Activated B cell treated with CpG ODN at 0.5 μM for 24 hours (primary cell): Measurements from ENCODE around the gene PCDH9. TPM values are rescaled to one million over a fixed set of nuclear protein-coding genes. Genes with fewer than 3 reads are reported as not detected.

Source experiments
- ATAC-seq: fragments of 200-7000 bp; cut with Tn5 transposase; one replicate; pipeline ENCODE4 v1.10.0; 2021; ENCODE audit warnings: low read depth, mild to moderate bottlenecking, moderate library complexity
- CTCF ChIA-PET: fragments of 350-600 bp; sonication (Branson Sonifier 250); formaldehyde crosslinking; loops from one replicate; lab custom pipeline; 2021; ENCODE audit warnings: antibody characterized with exemption; lab: Charles Lee
- POLR2A ChIA-PET: fragments of 350-600 bp; sonication (Branson Sonifier 250); formaldehyde crosslinking; loops from one replicate; lab custom pipeline; 2021; ENCODE audit warnings: antibody characterized with exemption; lab: Charles Lee
- DNase-seq: peaks from one replicate; pipeline ENCODE4 v3.0.0; 2022
- H3K27ac Mint-ChIP-seq: one replicate; pipeline ENCODE4 v1.8.0; 2020; ENCODE audit warnings: mixed read lengths
- H3K27me3 Mint-ChIP-seq: one replicate; pipeline ENCODE4 v1.8.0; 2021; ENCODE audit warnings: mixed read lengths
- H3K36me3 Mint-ChIP-seq: one replicate; pipeline ENCODE4 v1.8.0; 2021; ENCODE audit warnings: low read depth, mixed read lengths
- H3K4me1 Mint-ChIP-seq: one replicate; pipeline ENCODE4 v1.8.0; 2021; ENCODE audit warnings: mixed read lengths
- H3K4me3 Mint-ChIP-seq: one replicate; pipeline ENCODE4 v1.8.0; 2020; ENCODE audit warnings: mild to moderate bottlenecking, mixed read lengths
- H3K9me3 Mint-ChIP-seq: one replicate; pipeline ENCODE4 v1.8.0; 2020; ENCODE audit warnings: mixed read lengths
- intact Hi-C: fragments of 100-400 bp; cut with micrococcal nuclease; formaldehyde crosslinking; loops from one replicate; pipeline ENCODE4 v1.15.1; 2024
- total RNA-seq: library from RNA; stranded (reverse); gene quantifications from 2 replicates; pipeline ENCODE4 v1.2.3, GENCODE V29; 2022
- TF ChIP-seq, protein P1 (sequence below): fragments of 200-600 bp; IDR thresholded peaks from one replicate; pipeline ENCODE4 v1.8.0; 2022; ENCODE audit warnings: antibody characterized with exemption, mild to moderate bottlenecking

Gene PCDH9
- total RNA-seq, 1 donor from 2014 or later = 6.4 TPM

DNA sequence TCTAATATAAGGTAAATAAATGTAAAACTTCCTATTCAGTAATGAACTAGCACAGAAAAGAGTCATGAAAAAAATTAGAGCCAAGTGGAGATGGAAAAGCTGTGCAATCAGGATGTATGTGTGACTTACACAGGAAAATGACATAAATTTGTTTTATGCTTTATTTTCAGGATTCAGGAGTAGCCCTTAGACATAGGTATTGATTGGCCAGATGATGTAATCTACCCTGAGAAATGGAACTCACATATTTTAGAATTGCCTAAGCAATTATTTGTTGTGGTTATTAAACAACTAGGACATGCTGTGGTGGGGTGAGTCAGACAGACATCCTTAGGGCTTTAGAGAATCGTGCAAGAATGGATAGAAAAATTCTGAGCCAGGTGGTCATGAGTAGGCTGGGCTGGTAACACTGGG, 110.6 kb downstream of the PCDH9 start:
- DNase-seq = no peak
- ATAC-seq = no peak
- Mint-ChIP-seq H3K27me3 (no peaks in the 10 kb centered on the region), H3K4me3 (no peak overlapping the region), H3K4me1 (peaks cover 5% of the 10 kb centered on the region), H3K36me3 (no peaks in the 10 kb centered on the region), H3K9me3 (no peaks in the 10 kb centered on the region), H3K27ac (no peak overlapping the region)
- TF ChIP-seq, protein P1, sequence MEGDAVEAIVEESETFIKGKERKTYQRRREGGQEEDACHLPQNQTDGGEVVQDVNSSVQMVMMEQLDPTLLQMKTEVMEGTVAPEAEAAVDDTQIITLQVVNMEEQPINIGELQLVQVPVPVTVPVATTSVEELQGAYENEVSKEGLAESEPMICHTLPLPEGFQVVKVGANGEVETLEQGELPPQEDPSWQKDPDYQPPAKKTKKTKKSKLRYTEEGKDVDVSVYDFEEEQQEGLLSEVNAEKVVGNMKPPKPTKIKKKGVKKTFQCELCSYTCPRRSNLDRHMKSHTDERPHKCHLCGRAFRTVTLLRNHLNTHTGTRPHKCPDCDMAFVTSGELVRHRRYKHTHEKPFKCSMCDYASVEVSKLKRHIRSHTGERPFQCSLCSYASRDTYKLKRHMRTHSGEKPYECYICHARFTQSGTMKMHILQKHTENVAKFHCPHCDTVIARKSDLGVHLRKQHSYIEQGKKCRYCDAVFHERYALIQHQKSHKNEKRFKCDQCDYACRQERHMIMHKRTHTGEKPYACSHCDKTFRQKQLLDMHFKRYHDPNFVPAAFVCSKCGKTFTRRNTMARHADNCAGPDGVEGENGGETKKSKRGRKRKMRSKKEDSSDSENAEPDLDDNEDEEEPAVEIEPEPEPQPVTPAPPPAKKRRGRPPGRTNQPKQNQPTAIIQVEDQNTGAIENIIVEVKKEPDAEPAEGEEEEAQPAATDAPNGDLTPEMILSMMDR = no peak
- CTCF ChIA-PET = no interaction called here
- POLR2A ChIA-PET = no interaction called here
- intact Hi-C loops = no loop called here

DNA sequence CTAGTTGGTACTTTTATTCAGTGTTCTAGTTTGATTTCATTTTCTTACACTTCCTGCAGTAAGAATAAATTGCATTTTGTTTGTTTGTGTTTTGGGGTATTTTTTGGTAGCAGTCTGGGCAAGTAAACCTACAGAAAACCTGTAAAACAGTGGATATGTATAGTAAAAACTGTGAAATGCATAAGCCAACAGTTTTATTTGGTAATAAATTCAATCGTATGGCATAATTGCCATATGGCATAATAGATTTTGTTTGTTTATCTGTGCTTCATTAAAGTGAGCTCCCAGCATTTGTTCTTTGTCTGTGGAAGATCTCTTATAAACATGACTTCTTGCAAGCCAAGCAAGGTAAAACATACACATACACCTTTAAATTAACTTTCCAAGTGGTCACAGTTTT, 111.9 kb downstream of the PCDH9 start:
- H3K36me3 Mint-ChIP-seq = no peaks in the 10 kb centered on the region
- H3K27me3 Mint-ChIP-seq = no peaks in the 10 kb centered on the region
- intact Hi-C loops = no loop called here
- peaks cover 4% of the 10 kb centered on the region for H3K4me1 Mint-ChIP-seq
- POLR2A ChIA-PET = no interaction called here
- H3K9me3 Mint-ChIP-seq = no peaks in the 10 kb centered on the region
- ATAC-seq (no peak), DNase-seq (no peak)
- no peak overlapping the region for H3K27ac Mint-ChIP-seq
- CTCF ChIA-PET = no interaction called here
- H3K4me3 Mint-ChIP-seq = no peak overlapping the region
- TF ChIP-seq, protein P1 = no peak

DNA sequence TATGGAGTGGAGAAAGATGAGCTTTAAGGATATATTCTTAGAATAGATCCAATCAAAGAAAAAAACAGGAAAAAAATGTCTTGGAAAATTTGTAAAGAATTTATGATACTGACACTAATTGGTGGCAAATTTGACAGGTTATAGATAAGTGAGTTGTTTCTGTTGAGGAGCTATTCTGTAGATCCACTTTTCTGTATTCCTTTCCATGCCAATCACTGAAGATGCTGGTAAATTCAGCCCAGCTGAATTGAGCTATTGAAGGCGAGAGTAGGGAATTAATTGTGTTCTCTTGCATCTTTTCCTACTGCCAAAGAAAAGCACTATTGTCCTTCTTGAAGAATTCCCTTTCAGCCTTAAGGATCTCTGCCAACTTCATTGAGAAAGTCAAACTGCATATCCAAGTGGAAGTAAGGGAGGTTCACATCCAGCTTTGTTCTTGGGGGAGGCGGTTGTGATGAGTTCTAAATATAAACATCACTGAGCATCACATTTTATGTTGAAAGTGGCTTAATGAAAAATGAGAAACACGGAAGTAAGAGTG, 113.1 kb downstream of the PCDH9 start:
- H3K27me3 Mint-ChIP-seq = no peaks in the 10 kb centered on the region
- no peaks in the 10 kb centered on the region for H3K9me3 Mint-ChIP-seq
- DNase-seq (no peak), ATAC-seq (no peak)
- intact Hi-C loops = no loop called here
- TF ChIP-seq, protein P1 = no peak
- H3K27ac Mint-ChIP-seq = no peak overlapping the region
- H3K36me3 Mint-ChIP-seq = no peaks in the 10 kb centered on the region
- H3K4me3 Mint-ChIP-seq = no peak overlapping the region
- POLR2A ChIA-PET = no interaction called here
- H3K4me1 Mint-ChIP-seq = no peaks in the 10 kb centered on the region
- CTCF ChIA-PET = no interaction called here

DNA sequence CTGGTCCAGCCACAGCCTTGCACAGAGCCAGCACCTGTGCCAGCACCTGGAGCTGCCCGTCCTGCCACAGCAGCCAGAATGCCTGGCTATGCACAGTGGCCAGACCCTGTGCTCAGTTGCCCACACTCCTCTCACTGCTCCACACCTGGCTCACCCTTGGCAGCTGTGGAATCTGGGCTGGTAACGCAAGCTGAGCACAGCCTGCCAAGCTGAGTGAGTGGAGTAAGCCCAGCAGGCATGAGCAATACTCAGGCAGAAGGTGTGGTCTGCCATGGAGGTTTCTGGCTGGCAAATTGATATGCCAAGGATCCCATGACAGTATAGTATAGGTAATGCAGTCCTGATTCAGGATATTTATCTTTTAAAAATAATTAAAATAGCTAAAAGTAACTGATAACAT, 122.2 kb downstream of the PCDH9 start:
- TF ChIP-seq, protein P1 = no peak
- Mint-ChIP-seq H3K9me3 (no peaks in the 10 kb centered on the region), H3K27ac (no peak overlapping the region), H3K36me3 (no peaks in the 10 kb centered on the region), H3K4me1 (peaks cover 3% of the 10 kb centered on the region), H3K27me3 (no peaks in the 10 kb centered on the region), H3K4me3 (no peak overlapping the region)
- DNase-seq (no peak), ATAC-seq (no peak)
- intact Hi-C loops = no loop called here
- ChIA-PET CTCF (no interaction called here), POLR2A (no interaction called here)

DNA sequence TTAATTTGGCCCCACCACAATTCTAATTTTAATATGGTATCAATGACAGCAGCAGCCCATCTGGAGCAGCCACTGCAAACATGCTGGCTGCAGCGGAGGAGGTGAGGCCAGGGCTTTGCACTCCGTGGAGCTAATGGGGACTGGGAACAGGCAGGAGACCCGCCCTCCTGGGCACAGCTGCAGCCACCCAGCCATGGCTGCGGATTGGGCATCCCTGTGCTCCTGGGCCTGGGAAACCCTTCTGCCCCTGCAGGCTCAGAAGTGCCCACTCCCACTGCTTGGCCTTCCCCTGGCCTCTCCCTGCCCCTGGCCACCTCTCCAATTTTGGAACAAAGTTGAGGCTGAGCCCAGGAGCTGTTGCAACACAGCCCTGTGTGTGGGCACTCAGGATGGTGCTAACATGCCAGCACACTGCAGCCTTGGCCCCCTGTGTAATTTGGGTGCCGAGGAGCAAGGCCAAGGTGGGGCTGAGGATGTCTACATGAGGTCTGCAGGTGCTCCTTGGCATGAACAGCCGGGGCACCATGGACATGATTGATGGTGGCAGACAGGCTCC, 123.6 kb downstream of the PCDH9 start:
- ATAC-seq (no peak), DNase-seq (no peak)
- TF ChIP-seq, protein P1 = no peak
- H3K27ac Mint-ChIP-seq = no peak overlapping the region
- ChIA-PET POLR2A (no interaction called here), CTCF (no interaction called here)
- no peak overlapping the region for H3K4me3 Mint-ChIP-seq
- H3K27me3 Mint-ChIP-seq = no peaks in the 10 kb centered on the region
- peaks cover 3% of the 10 kb centered on the region for H3K4me1 Mint-ChIP-seq
- no peaks in the 10 kb centered on the region for H3K36me3 Mint-ChIP-seq
- intact Hi-C loops = no loop called here
- H3K9me3 Mint-ChIP-seq = no peaks in the 10 kb centered on the region
